PFSK-1 (cell line): ENCODE results near the gene ADNP.

Source experiments
- POLR2AphosphoS5 ChIP-seq: IDR thresholded peaks from 2 replicates; pipeline ENCODE4 v1.6.1; 2012; ENCODE audit warnings: low read depth, mild to moderate bottlenecking, control low read depth, low read length, moderate library complexity
- REST ChIP-seq, 2 experiments: IDR thresholded peaks; 2 replicates each; pipeline versions ENCODE4 v1.6.1 to v1.8.0; 2011 to 2012; ENCODE audit warnings: low read depth in 2 of 2, low read length in 2 of 2, control low read depth in 1 of 2, inconsistent platforms in 1 of 2, mild to moderate bottlenecking in 1 of 2, moderate library complexity in 1 of 2; ENCODE audit not compliant: insufficient read depth in 1 of 2
- SIN3A ChIP-seq: IDR thresholded peaks from 2 replicates; pipeline ENCODE4 v1.6.1; 2012; ENCODE audit warnings: mild to moderate bottlenecking, low read length, moderate library complexity, borderline replicate concordance; ENCODE audit not compliant: insufficient read depth

DNA sequence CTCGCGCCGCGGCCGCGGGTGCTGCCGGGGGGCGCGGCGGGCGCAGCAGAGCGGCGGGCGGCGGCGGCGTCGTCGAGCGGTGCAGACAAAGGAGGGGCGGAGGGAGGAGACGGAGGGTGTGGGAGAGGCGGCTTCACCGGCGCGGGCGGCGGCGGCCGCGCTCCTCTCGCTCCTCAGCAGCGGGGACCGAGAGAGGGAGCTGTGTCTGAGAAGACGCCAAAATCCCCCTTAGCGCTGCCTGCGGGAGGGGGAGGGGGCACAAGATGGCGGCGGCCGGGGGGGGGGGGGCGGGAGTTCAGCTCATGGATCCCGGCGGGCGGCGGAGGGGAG is 296 bp downstream of the ADNP start:
- TF ChIP-seq POLR2AphosphoS5 (no peak; the same call in 1 of the 2 replicates), SIN3A (no peak), REST (IDR thresholded peaks at IDR 0.05; ENCODE audit: insufficient read depth in 1 of 2, low read depth in 2 of 2, low read length in 2 of 2) (no peak)
